H1 (cell line): Measurements from ENCODE around the gene IQCH. TPM values are rescaled to one million over a fixed set of nuclear protein-coding genes. Genes with fewer than 3 reads are reported as not detected.

Experiments used
- CTCF ChIA-PET: fragments of 300-600 bp; sonication (Branson Sonifier 250); formaldehyde crosslinking; loops from one replicate; lab custom pipeline; 2021; ENCODE audit not compliant: partially characterized antibody; lab: Charles Lee
- POLR2A ChIA-PET: fragments of 300-600 bp; sonication (Branson Sonifier 250); formaldehyde crosslinking; loops from one replicate; lab custom pipeline; 2021; ENCODE audit warnings: inconsistent platforms; ENCODE audit not compliant: partially characterized antibody; lab: Charles Lee
- DNase-seq, 2 experiments: peaks; one replicate each; pipeline versions ENCODE4 v3.0.0 to v3.0.0-alpha.2; 2010 to 2022; ENCODE audit warnings: low spot score in 2 of 2, low read depth in 1 of 2, mixed read lengths in 1 of 2
- FAIRE-seq: peaks from 2 replicates; lab custom pipeline; 2011; peaks lifted over from hg19 to GRCh38; lab: Jason Lieb, UNC
- H2AFZ ChIP-seq: 2 replicates; pipeline ENCODE4 v1.8.1; 2012; ENCODE audit warnings: low read length, inconsistent platforms
- H2AK5ac ChIP-seq: 2 replicates; pipeline ENCODE4 v1.6.1; 2013; ENCODE audit warnings: low read depth, low read length
- H2BK120ac ChIP-seq: replicated peaks from 2 replicates; pipeline ENCODE3; 2013; ENCODE audit warnings: low read depth, low read length, inconsistent platforms
- H2BK12ac ChIP-seq: 2 replicates; pipeline ENCODE4 v1.6.1; 2013; ENCODE audit warnings: low read depth, low read length
- H2BK15ac ChIP-seq: 2 replicates; pipeline ENCODE4 v1.6.1; 2013; ENCODE audit warnings: low read length
- H2BK20ac ChIP-seq: 2 replicates; pipeline ENCODE4 v1.6.1; 2013; ENCODE audit warnings: low read length
- H2BK5ac ChIP-seq: 2 replicates; pipeline ENCODE4 v1.6.1; 2013; ENCODE audit warnings: low read depth, low read length
- H3K14ac ChIP-seq: 2 replicates; pipeline ENCODE4 v1.6.1; 2013; ENCODE audit warnings: inconsistent platforms; ENCODE audit not compliant: insufficient read length
- H3K18ac ChIP-seq: 2 replicates; pipeline ENCODE4 v1.6.1; 2013; ENCODE audit warnings: low read length; ENCODE audit errors: extremely low read depth
- H3K23ac ChIP-seq: 2 replicates; pipeline ENCODE4 v1.6.1; 2013; ENCODE audit warnings: inconsistent platforms; ENCODE audit not compliant: insufficient read length
- H3K23me2 ChIP-seq: 2 replicates; pipeline ENCODE4 v1.6.1; 2013; ENCODE audit warnings: low read depth, low read length
- H3K27ac ChIP-seq: 2 replicates; pipeline ENCODE4 v1.6.1; 2011; ENCODE audit warnings: low read depth, low read length, inconsistent platforms
- H3K27me3 ChIP-seq, 4 experiments: replicated peaks in 1 of 4; 1 replicate in 1 of 4; 2 replicates in 3 of 4; pipeline versions ENCODE4 v1.6.1 to v1.8.1; 2011 to 2013; ENCODE audit warnings: low read length in 3 of 4, mild to moderate bottlenecking in 3 of 4, inconsistent platforms in 2 of 4, mixed read lengths in 2 of 4, moderate library complexity in 1 of 4; ENCODE audit not compliant: control insufficient read depth in 3 of 4, insufficient read depth in 3 of 4; ENCODE audit errors: extremely low read depth in 1 of 4
- H3K36me3 ChIP-seq, 4 experiments: 2 replicates each; pipeline versions ENCODE4 v1.6.1 to v1.8.1; 2011 to 2013; ENCODE audit warnings: mild to moderate bottlenecking in 4 of 4, low read length in 3 of 4, moderate library complexity in 2 of 4, control low read depth in 1 of 4, inconsistent platforms in 1 of 4; ENCODE audit not compliant: insufficient read depth in 4 of 4, control insufficient read depth in 2 of 4
- H3K4ac ChIP-seq: replicated peaks from 2 replicates; pipeline ENCODE3; 2013; ENCODE audit warnings: low read length, low read depth, mixed read lengths, inconsistent platforms; ENCODE audit not compliant: insufficient read length
- H3K4me1 ChIP-seq, 4 experiments: replicated peaks in 1 of 4; 1 replicate in 1 of 4; 2 replicates in 3 of 4; pipeline versions ENCODE4 v1.6.1 to v1.8.1; 2011 to 2013; ENCODE audit warnings: low read length in 3 of 4, inconsistent platforms in 2 of 4, mixed read lengths in 1 of 4; ENCODE audit not compliant: insufficient read depth in 4 of 4, control insufficient read depth in 3 of 4
- H3K4me2 ChIP-seq, 2 experiments: 2 replicates each; pipeline versions ENCODE4 v1.6.1 to v1.8.1; 2011 to 2013; ENCODE audit warnings: low read depth in 2 of 2, low read length in 2 of 2, control low read depth in 1 of 2, inconsistent platforms in 1 of 2, mild to moderate bottlenecking in 1 of 2; ENCODE audit not compliant: insufficient read depth in 1 of 2
- H3K4me3 ChIP-seq, 4 experiments: fragments of 200-600, 300-600 bp in 1 of 4; sonication (generic), shearing (Covaris generic), sonication (Bioruptor Twin) in 1 of 4; 2 replicates each; pipeline versions ENCODE4 v1.5.1 to v1.8.1; 2011 to 2016; ENCODE audit warnings: low read length in 4 of 4, low read depth in 3 of 4, control low read depth in 2 of 4, inconsistent platforms in 2 of 4, mild to moderate bottlenecking in 2 of 4, mixed read lengths in 1 of 4, moderate library complexity in 1 of 4; ENCODE audit not compliant: insufficient read depth in 2 of 4; ENCODE audit errors: extremely low read depth in 1 of 4
- H3K56ac ChIP-seq: replicated peaks from 2 replicates; pipeline ENCODE3; 2013; ENCODE audit warnings: low read depth, mild to moderate bottlenecking, mixed read lengths, low read length, inconsistent platforms; ENCODE audit not compliant: insufficient read length
- H3K79me1 ChIP-seq: 2 replicates; pipeline ENCODE4 v1.6.1; 2013; ENCODE audit warnings: low read depth, low read length, control low read depth
- H3K79me2 ChIP-seq, 2 experiments: 2 replicates each; pipeline versions ENCODE4 v1.6.1 to v1.8.1; 2012 to 2013; ENCODE audit warnings: low read length in 2 of 2, mild to moderate bottlenecking in 2 of 2, inconsistent platforms in 1 of 2; ENCODE audit not compliant: insufficient read depth in 2 of 2, control insufficient read depth in 1 of 2
- H3K9ac ChIP-seq, 4 experiments: replicated peaks in 1 of 4; 1 replicate in 1 of 4; 2 replicates in 3 of 4; pipeline versions ENCODE4 v1.6.1 to v1.8.1; 2011 to 2013; ENCODE audit warnings: low read depth in 3 of 4, low read length in 3 of 4, control low read depth in 2 of 4, mild to moderate bottlenecking in 2 of 4, moderate library complexity in 2 of 4, inconsistent platforms in 1 of 4; ENCODE audit errors: extremely low read depth in 1 of 4
- H3K9me3 ChIP-seq, 2 experiments: 2 replicates each; pipeline versions ENCODE4 v1.6.1 to v1.8.1; 2012 to 2013; ENCODE audit warnings: mild to moderate bottlenecking in 2 of 2, moderate library complexity in 2 of 2, control low read depth in 1 of 2, inconsistent platforms in 1 of 2, low read depth in 1 of 2, low read length in 1 of 2, mixed read lengths in 1 of 2; ENCODE audit not compliant: insufficient read depth in 2 of 2
- H4K20me1 ChIP-seq, 2 experiments: replicated peaks in 1 of 2; 2 replicates each; pipeline versions ENCODE3 to v1.8.1; 2011 to 2013; ENCODE audit warnings: inconsistent platforms in 2 of 2, low read length in 2 of 2, mild to moderate bottlenecking in 1 of 2; ENCODE audit not compliant: insufficient read depth in 2 of 2, control insufficient read depth in 1 of 2
- H4K5ac ChIP-seq: 2 replicates; pipeline ENCODE4 v1.6.1; 2013; ENCODE audit warnings: low read length, low read depth, mixed read lengths, inconsistent platforms; ENCODE audit not compliant: insufficient read length
- H4K8ac ChIP-seq: 2 replicates; pipeline ENCODE4 v1.8.0; 2013; ENCODE audit warnings: mild to moderate bottlenecking, moderate library complexity, low read length, inconsistent platforms; ENCODE audit not compliant: insufficient read depth; ENCODE audit errors: extremely low read depth
- H4K91ac ChIP-seq: replicated peaks from 2 replicates; pipeline ENCODE3; 2013; ENCODE audit warnings: low read length, mixed read lengths, inconsistent platforms; ENCODE audit not compliant: insufficient read length
- ASH2L ChIP-seq: fragments of 200-600, 300-600 bp; sonication (generic); IDR thresholded peaks from one replicate; pipeline ENCODE4 v1.7.1; 2017; ENCODE audit warnings: low read length
- CTBP2 ChIP-seq: IDR thresholded peaks from 2 replicates; pipeline ENCODE4 v1.7.0; 2011; ENCODE audit warnings: borderline replicate concordance, mild to moderate bottlenecking, moderate library complexity, mixed read lengths, low read length; ENCODE audit not compliant: insufficient read depth, insufficient read length
- NRF1 ChIP-seq: IDR thresholded peaks from 2 replicates; pipeline ENCODE4 v1.6.1; 2011; ENCODE audit warnings: mild to moderate bottlenecking, low read depth, low read length, improper control_type of control experiment
- TAF1 ChIP-seq: IDR thresholded peaks from 2 replicates; pipeline ENCODE4 v1.6.1; 2011; ENCODE audit warnings: mild to moderate bottlenecking, low read depth, low read length
- ZNF274 ChIP-seq: IDR thresholded peaks from 2 replicates; pipeline ENCODE4 v1.7.0; 2012; ENCODE audit warnings: low read length, borderline replicate concordance; ENCODE audit errors: extremely low read depth
- WGBS, 2 experiments: shearing (Covaris generic) in 1 of 2; methylation state at CpG; one replicate each; pipeline versions ENCODE4 v1.1.6 to v1.1.7; 2013 to 2015; ENCODE audit warnings: low lambda C conversion rate in 2 of 2, mixed read lengths in 2 of 2, inconsistent platforms in 1 of 2, low coverage in 1 of 2, missing lambda C conversion rate in 1 of 2; ENCODE audit not compliant: insufficient replicate concordance in 2 of 2, insufficient coverage in 1 of 2, insufficient read length in 1 of 2; ENCODE audit errors: extremely low coverage in 1 of 2, missing lambda C conversion rate in 1 of 2; 5-methylcytosine and 5-hydroxymethylcytosine counted together
- polyA plus RNA-seq, 7 experiments: library from polyadenylated mRNA; depleted of rRNA in 3 of 7; stranded (reverse) in 5 of 7; unstranded in 2 of 7; fragments of >200 nt in 5 of 7; fragments of 200-250 nt in 2 of 7; gene quantifications; 1 replicate in 5 of 7; 2 replicates in 1 of 7; 4 replicates in 1 of 7; pipeline versions ENCODE4 v1.2.1 to v1.2.3, GENCODE V29; 2011 to 2013; ENCODE audit warnings: missing spikeins in 2 of 7, mixed read lengths in 2 of 7
- total RNA-seq: library from RNA; stranded (reverse); fragmentation: NEBNext Ultra II Directional; extraction: Animal tissue kit (Norgen Biotek cat#: 25700); gene quantifications from 2 replicates; pipeline ENCODE4 v1.2.1, GENCODE V29; 2021

IQCH gene
- total and polyA plus RNA-seq, 2 of the 8 experiments (the other 6 are each of a cell fraction or from before 2014, with no cell fraction given), result 0.60 to 1.9 TPM

DNA sequence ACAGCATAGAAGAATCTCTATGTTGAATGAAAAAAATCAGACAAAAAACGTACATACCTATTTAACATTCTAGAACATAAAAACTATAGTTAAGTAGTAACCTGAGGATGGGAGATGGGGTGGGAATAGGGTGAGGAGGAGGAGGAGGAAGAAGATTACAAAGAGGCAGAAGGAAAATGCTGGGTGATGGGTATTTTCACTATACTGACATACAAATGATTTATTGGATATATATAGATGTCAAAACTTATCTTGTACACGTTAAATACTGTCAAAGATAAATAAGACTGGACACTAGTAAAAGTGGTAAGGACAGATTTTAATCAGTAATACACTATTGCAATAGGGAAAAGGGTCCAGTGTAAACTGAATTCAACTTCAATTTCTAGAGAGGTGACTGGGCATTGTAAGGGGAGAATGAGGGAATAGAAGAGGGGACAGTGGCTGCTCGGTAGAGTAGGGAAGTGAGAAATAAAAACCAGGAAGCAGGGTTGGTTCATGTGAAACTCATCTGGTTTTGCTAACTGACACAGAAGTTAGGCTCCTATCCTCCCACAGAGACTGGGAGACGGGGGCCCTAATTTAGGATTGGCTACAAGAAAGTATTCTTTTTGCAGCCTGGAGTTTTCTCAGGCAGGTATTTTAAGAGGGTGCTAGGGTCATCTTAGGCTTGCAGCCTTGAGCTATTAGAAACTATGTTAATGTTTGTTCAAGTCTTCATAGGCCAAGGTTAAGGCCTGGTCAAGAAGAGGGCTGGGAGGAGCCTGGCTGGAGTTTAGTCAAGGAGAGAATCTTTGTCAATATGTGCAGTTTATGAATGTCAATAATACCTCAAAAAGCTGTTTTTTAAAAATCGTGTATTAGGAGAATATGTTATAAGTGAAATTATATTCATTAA is 251.3 kb downstream of the IQCH start:
- Histone ChIP-seq H2AFZ (no peak overlapping the region), H3K18ac (no peak overlapping the region), H3K9me3 (no peaks in the 10 kb centered on the region), H2AK5ac (no peak overlapping the region), H3K9ac (no peak overlapping the region), H4K5ac (no peak overlapping the region), H3K27me3 (no peaks in the 10 kb centered on the region), H3K23me2 (no peaks in the 10 kb centered on the region), H3K14ac (no peak overlapping the region), H2BK120ac (no peak overlapping the region), H3K27ac (no peak overlapping the region), H2BK15ac (no peak overlapping the region), H4K8ac (no peak overlapping the region), H3K4me1 (peaks cover 0 to 10% (median 4%) of the 10 kb centered on the region in 4 experiments; a peak in 3 of 7 replicates), H2BK5ac (no peak overlapping the region), H3K4me2 (no peak overlapping the region), H3K79me2 (no peaks in the 10 kb centered on the region), H3K4me3 (no peak overlapping the region), H3K56ac (no peak overlapping the region), H3K79me1 (no peaks in the 10 kb centered on the region), H4K20me1 (no peaks in the 10 kb centered on the region), H4K91ac (no peak overlapping the region), H3K4ac (no peak overlapping the region), H2BK12ac (no peak overlapping the region), H2BK20ac (no peak overlapping the region), H3K36me3 (no peaks in the 10 kb centered on the region), H3K23ac (no peak overlapping the region)
- TF ChIP-seq TAF1 (no peak), ZNF274 (no peak), CTBP2 (no peak), ASH2L (no peak), NRF1 (no peak)
- CTCF ChIA-PET, result no interaction called here
- POLR2A ChIA-PET, result no interaction called here
- DNase-seq (no peak), FAIRE-seq (no peak)
- 83% methylated on average over 5 of the region's 5 CpGs; no CpG with 5 or more reads in 1 of the 2 experiments for WGBS, 2 experiments
